HUES48 (cell line): ENCODE measurements around the gene AK9.

Source experiments
- H3K27ac ChIP-seq: one replicate; pipeline ENCODE4 v1.7.0; 2013; ENCODE audit warnings: low read depth, low read length, inconsistent platforms
- H3K27me3 ChIP-seq: 2 replicates; pipeline ENCODE4 v1.6.1; 2013; ENCODE audit warnings: mild to moderate bottlenecking, low read length; ENCODE audit not compliant: control insufficient read depth, insufficient read depth
- H3K36me3 ChIP-seq: 2 replicates; pipeline ENCODE4 v1.6.1; 2013; ENCODE audit warnings: low read length; ENCODE audit not compliant: control insufficient read depth, insufficient read depth
- H3K4me1 ChIP-seq: 2 replicates; pipeline ENCODE4 v1.6.1; 2013; ENCODE audit warnings: mild to moderate bottlenecking, low read length; ENCODE audit not compliant: control insufficient read depth, insufficient read depth
- H3K4me3 ChIP-seq: 2 replicates; pipeline ENCODE4 v1.5.1; 2013; ENCODE audit warnings: mild to moderate bottlenecking, low read depth, low read length
- H3K9ac ChIP-seq: 2 replicates; pipeline ENCODE4 v1.6.1; 2013; ENCODE audit warnings: mild to moderate bottlenecking, low read depth, low read length, moderate library complexity
- H3K9me3 ChIP-seq: 2 replicates; pipeline ENCODE4 v1.6.1; 2013; ENCODE audit warnings: low read length; ENCODE audit not compliant: control insufficient read depth, insufficient read depth

Gene AK9

GRCh38 chr6:109456111-109456583 is 234.9 kb downstream of the AK9 start:
- Histone ChIP-seq H3K27me3 (no peaks in the 10 kb centered on the region), H3K4me1 (peaks cover 26% of the 10 kb centered on the region), H3K36me3 (peaks cover 27% of the 10 kb centered on the region), H3K4me3 (peak overlapping the region; percentile 94), H3K9ac (peak overlapping the region; percentile 8; the same call in 1 of the 2 replicates), H3K9me3 (no peaks in the 10 kb centered on the region), H3K27ac (peak overlapping the region; percentile 40)

GRCh38 chr6:109455437-109456110 is 235.4 kb downstream of the AK9 start, which contains the start of gene MICAL1:
Gene MICAL1, minus strand, starts transcription at chr6:109455772. Its CDS starts 1,576 bp downstream, at chr6:109454196.
- peak within 1 kb of the TSS; percentile 76 for H3K27ac ChIP-seq
- peaks cover 25% of the 10 kb centered on the region for H3K36me3 ChIP-seq
- peak within 1 kb of the TSS; percentile 60 for H3K9ac ChIP-seq
- peaks cover 26% of the 10 kb centered on the region for H3K4me1 ChIP-seq
- H3K4me3 ChIP-seq, result peak within 1 kb of the TSS; percentile 94
- H3K27me3 ChIP-seq, result no peaks in the 10 kb centered on the region
- no peaks in the 10 kb centered on the region for H3K9me3 ChIP-seq

- Histone ChIP-seq H3K4me1 (peaks cover 26% of the 10 kb centered on the region), H3K36me3 (peaks cover 33% of the 10 kb centered on the region), H3K9me3 (no peaks in the 10 kb centered on the region), H3K27me3 (no peaks in the 10 kb centered on the region), H3K4me3 (peak overlapping the region; percentile 94), H3K9ac (peak overlapping the region; percentile 60), H3K27ac (peak overlapping the region; percentile 76)
These were observed 236.2 kb downstream of the AK9 start for GRCh38 chr6:109454496-109455436.

DNA sequence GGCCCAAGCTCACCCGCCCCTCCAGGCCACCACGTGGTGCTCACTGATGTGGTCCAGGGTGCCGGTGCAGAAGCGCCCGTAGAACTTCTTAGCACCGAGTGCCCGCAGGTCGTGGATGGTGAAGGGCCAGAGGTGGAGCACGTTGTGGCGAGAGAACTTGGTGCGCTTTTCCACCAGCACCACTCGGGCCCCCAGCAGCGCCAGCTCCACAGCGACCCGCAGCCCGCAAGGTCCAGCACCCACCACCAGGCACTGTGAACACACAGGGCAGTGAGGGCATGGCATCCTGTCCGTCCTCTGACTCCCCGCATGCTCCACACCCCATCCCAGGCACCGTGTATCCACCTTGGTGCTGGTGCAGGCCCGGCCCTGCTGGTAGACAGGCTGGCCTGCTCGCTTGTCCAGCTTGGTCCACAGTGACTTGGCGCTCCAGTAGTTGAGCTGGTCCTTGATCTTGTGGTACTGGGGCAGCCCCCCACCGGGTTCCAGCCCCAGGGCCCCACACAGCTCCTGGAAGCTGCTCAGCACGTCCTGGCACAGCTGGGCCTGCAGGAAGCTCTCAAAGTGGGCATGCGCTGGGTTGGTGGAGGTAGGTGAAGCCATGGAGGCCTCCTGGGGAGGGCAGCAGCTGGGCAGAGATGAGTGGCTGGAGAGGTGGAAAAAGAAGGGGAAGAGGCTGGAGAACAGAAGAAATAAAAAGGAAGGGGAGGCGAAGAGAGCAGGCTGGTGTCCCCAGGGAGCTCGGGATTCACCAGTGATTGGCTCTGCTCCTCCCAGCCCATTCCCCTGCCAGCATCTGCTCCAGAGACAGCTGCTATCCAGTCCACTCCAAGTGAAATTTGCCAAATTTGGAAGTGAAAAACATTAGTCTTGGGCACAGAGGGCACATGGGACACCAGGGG is 237.2 kb downstream of the AK9 start:
- no peak overlapping the region for H3K27ac ChIP-seq
- H3K4me3 ChIP-seq, result peak overlapping the region; percentile 94; the same call in 1 of the 2 replicates
- peaks cover 26% of the 10 kb centered on the region for H3K4me1 ChIP-seq
- H3K9ac ChIP-seq, result no peak overlapping the region
- no peaks in the 10 kb centered on the region for H3K9me3 ChIP-seq
- peaks cover 35% of the 10 kb centered on the region for H3K36me3 ChIP-seq
- no peaks in the 10 kb centered on the region for H3K27me3 ChIP-seq

- no peaks in the 10 kb centered on the region for H3K9me3 ChIP-seq
- no peak overlapping the region for H3K27ac ChIP-seq
- peaks cover 26% of the 10 kb centered on the region for H3K4me1 ChIP-seq
- H3K27me3 ChIP-seq, result no peaks in the 10 kb centered on the region
- peaks cover 42% of the 10 kb centered on the region for H3K36me3 ChIP-seq
- no peak overlapping the region for H3K4me3 ChIP-seq
- H3K9ac ChIP-seq, result no peak overlapping the region
These were observed 237.8 kb downstream of the AK9 start for GRCh38 chr6:109453156-109453555.

GRCh38 chr6:109452181-109452580 is 238.8 kb downstream of the AK9 start:
- Histone ChIP-seq H3K27ac (no peak overlapping the region), H3K9ac (no peak overlapping the region), H3K27me3 (no peaks in the 10 kb centered on the region), H3K9me3 (no peaks in the 10 kb centered on the region), H3K36me3 (peaks cover 44% of the 10 kb centered on the region), H3K4me3 (no peak overlapping the region), H3K4me1 (peaks cover 16% of the 10 kb centered on the region)

- Histone ChIP-seq H3K4me3 (no peak overlapping the region), H3K27ac (no peak overlapping the region), H3K27me3 (no peaks in the 10 kb centered on the region), H3K4me1 (peaks cover 8% of the 10 kb centered on the region; the same call in 1 of the 2 replicates), H3K36me3 (peaks cover 52% of the 10 kb centered on the region), H3K9me3 (no peaks in the 10 kb centered on the region), H3K9ac (no peak overlapping the region)
These were observed 239.6 kb downstream of the AK9 start for GRCh38 chr6:109451376-109451775.

GRCh38 chr6:109450801-109451200 is 240.2 kb downstream of the AK9 start:
- Histone ChIP-seq H3K4me1 (peaks cover 8% of the 10 kb centered on the region; the same call in 1 of the 2 replicates), H3K27me3 (no peaks in the 10 kb centered on the region), H3K9ac (no peak overlapping the region)

DNA sequence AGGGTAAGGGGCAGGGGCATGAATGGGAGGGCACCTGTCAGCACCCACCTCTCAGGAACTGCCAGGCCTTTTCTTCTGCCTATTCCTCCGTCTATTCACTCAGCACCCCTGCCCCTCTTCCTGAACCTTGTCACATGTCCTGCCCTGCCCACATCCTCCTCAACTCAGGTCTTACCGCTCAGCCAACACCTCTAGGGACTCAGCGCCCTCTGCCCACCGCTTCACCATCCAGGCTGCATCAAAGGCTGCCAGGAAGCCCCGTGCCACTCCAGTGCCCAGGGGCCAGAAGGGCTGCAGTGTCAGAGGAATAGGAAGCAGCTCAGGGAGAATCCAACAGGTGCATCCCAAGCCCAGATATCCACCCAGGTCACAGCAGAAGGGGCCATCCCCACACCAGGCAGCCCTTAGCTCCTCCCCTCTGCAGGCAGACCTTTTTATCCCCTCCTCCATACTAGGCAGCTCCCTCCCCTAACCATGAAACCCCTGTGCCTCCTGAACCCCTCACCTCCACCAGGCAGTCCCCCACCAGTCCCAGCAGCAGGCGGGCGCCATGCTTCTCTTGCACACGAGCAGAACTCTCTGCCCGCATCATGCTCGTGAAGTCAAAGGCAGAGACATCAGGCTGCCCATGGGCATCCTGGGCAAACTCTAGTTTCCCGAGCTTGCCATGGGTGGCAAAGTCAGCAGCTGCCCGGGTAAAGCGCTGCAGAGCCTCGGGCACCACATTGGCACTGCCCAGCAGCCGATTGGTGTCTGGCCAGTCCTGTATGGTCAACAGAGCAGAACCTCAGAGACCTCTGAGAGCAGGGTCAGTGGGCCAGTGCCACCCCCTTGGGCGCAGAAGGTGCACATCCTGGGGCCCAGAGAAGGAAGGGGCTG is 241.0 kb downstream of the AK9 start:
- Histone ChIP-seq H3K27me3 (no peaks in the 10 kb centered on the region), H3K9me3 (no peaks in the 10 kb centered on the region), H3K4me1 (peaks cover 8% of the 10 kb centered on the region; the same call in 1 of the 2 replicates), H3K9ac (no peak overlapping the region), H3K27ac (no peak overlapping the region), H3K4me3 (no peak overlapping the region), H3K36me3 (peaks cover 65% of the 10 kb centered on the region)

More at GRCh38 chr6:109450801-109451200, 240.2 kb downstream of the AK9 start:
- Histone ChIP-seq H3K36me3 (peaks cover 57% of the 10 kb centered on the region), H3K4me3 (no peak overlapping the region), H3K9me3 (no peaks in the 10 kb centered on the region), H3K27ac (no peak overlapping the region)
